NCI-H187 (cell line): ENCODE measurements around the gene HNRNPD.
A peak's percentile ranks its signal among the peaks of the same experiment; 100 is the strongest.
"Not testable (repeated sequence)": the region's sequence is repeated elsewhere in the genome, so short reads cannot be mapped to it uniquely, and the experiment has no call there.

Experiments
- DNase-seq, 2 experiments: peaks; one replicate each; lab custom pipeline; 2025; lab: John Stamatoyannopoulos, UW

The HNRNPD gene

DNA sequence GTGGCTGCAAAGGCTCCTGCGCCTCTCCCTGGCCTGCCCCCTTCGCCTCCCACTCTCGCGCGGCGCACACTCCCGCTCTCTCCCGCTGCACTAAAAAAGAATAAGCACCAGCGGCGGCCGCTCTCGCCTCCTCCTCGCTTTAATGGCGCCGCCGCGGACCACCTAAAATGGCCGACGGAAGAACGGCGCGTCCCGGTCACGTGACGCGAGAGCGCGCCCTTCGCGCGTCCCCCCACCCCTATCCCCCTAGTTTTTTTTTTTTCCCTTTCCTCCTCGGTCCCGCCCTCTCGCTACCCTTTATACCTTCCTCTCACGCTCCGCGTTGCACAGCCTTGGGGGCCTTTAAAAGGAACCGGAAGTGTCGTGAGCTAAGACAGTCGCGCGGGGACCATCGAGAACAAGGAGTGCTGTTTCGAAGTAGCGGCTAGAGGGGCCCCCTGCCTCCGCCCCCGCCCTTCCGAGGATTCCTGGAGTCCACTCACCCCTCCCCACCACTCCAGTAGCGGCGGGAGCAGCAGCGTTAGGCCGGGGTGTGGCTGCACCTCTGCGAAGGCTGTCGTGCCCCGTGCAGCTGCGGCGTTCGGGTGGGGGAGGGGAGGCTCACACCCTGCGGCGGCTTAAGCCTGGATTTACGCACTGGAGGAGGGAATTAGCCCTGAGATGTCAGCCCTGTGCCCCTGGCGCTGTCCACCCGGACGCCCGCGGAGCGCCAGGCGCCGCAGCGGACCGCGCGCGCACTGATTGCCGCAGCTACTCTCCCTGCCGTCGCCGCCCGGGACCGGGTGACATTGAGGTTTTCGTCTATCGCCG is at the start of gene HNRNPD:
Gene HNRNPD (minus strand): TSS at position 176 of the 810 bp plus-strand sequence. CDS start 313 bp downstream, outside the sequence.
- DNase-seq, result peak; percentile 97 to 99

GRCh38 chr4:82422616-82423015 is 48.8 kb upstream of the HNRNPD start:
- no peak for DNase-seq

GRCh38 chr4:82421796-82422560 is 48.2 kb upstream of the HNRNPD start:
- no peak for DNase-seq

DNA sequence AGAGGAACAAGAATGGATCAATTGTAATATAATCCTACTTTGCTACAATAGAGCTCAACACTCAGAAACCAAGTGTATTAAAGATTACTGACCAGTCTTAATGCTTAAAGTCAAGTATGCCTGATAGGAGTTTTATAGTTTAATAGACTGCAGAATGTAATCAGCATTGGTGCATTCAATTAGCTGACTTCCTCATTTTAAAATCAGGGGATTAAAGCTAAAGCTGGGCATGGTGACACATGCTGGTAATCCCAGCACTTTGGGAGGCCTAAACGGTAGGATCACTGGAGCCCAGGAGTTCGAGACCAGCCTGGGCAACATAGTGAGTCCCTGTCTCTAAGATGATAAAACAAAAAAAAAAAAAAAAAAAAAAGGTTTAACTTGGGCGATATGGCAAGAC is 45.7 kb upstream of the HNRNPD start:
- DNase-seq, result no peak

GRCh38 chr4:82415922-82416365 is 42.2 kb upstream of the HNRNPD start:
- DNase-seq, result no peak

DNA sequence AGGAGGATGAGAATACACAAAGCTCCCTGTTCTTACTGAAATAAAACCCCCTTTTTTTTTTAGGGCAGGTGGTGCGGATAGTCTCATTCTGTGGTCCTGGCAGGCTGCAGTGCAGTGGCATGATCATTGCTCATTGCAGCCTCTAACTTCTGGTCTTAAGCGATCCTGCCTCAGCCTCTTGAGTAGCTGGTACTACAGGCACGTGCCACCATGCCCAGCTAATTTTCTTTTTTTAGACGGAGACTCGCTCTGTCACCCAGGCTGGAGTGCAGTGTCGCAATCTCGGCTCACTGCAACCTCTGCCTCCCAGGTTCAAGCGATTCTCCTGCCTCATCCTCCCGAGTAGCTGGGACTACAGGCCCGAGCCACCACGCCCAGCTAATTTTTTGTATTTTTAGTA is 41.3 kb upstream of the HNRNPD start:
- DNase-seq, result not testable (repeated sequence)

GRCh38 chr4:82403725-82404124 is 29.9 kb upstream of the HNRNPD start:
- no peak for DNase-seq

- peak; percentile 57 to 65 for DNase-seq
Measured at GRCh38 chr4:82402196-82402775, 28.5 kb upstream of the HNRNPD start.

DNA sequence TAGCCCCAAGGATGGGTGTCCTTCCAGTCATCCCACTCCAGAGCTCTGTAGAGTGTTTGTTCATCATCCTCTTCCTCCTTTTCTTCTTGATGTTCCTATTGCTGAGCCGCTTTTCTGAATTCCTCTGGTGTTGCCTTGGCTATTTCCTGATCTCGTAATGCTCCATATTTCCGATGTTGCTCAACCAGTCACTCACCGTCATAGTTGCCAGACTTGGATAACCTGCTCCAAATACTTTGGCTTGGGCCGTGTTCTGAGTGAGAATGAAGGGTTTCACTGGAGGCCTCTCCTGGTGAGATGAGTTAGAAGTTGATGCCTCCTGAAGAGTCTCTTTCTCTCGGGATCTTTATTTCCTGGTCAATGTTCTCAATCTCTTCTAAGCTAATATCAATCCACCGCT is 27.8 kb upstream of the HNRNPD start:
- no peak for DNase-seq

GRCh38 chr4:82398263-82398662 is 24.5 kb upstream of the HNRNPD start:
- DNase-seq, result no peak

DNA sequence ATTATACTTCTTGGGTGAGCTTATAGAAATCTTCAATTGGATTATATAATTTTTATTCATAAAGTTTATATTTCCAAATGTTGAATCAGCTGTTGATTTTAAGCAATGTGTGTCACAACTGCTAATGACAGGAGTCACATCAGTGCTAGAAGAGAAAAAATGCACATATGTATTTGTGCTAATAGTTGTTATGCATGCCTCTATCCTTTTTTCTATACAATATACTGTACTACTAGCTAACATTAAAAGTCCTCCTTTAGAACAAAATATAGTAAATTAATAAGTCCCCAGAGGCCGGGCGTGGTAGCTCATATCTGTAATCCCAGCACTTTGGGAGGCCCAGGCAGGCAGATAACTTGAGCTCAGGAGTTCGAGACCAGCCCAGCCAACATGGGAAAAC is 23.7 kb upstream of the HNRNPD start:
- DNase-seq, result no peak

- no peak for DNase-seq
Measured at GRCh38 chr4:82394896-82395295, 21.1 kb upstream of the HNRNPD start.

GRCh38 chr4:82390061-82390460 is 16.3 kb upstream of the HNRNPD start:
- not testable (repeated sequence) for DNase-seq

GRCh38 chr4:82388405-82388804 is 14.6 kb upstream of the HNRNPD start:
- DNase-seq, result no peak

GRCh38 chr4:82386312-82386711 is 12.5 kb upstream of the HNRNPD start:
- not testable (repeated sequence) for DNase-seq

GRCh38 chr4:82382751-82383150 is 9.0 kb upstream of the HNRNPD start:
- DNase-seq, result no peak

DNA sequence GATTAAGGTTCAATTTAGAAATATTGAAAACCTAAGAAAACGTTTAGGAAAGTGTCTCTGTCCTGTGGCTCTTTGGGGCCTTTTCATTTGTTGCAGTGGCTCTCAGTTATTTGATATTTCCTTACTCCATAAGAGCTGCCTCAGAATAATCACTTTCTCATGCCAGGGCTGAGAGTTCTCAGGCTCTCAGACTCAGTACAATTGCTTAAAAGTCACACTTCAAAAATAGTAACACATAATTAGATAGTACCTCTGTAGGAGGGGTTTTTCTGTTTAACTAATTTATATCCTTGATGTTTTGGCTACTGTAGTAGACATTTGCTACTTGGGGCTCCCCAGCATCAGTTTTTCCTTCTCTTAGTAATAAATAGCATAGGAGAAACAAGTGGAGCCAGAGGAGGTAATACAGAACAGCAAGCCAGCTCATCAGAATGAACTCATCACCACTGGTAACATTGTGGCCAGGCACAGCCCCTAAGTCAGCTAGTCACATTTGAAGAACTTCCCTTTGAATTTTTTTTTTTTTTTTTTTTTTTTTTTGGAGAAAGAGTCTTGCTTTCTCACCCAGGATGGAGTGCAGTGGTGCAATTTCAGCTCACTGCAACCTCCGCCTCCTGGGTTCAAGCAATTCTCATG is 8.0 kb upstream of the HNRNPD start:
- no peak for DNase-seq

GRCh38 chr4:82381235-82381634 is 7.4 kb upstream of the HNRNPD start:
- no peak for DNase-seq

DNA sequence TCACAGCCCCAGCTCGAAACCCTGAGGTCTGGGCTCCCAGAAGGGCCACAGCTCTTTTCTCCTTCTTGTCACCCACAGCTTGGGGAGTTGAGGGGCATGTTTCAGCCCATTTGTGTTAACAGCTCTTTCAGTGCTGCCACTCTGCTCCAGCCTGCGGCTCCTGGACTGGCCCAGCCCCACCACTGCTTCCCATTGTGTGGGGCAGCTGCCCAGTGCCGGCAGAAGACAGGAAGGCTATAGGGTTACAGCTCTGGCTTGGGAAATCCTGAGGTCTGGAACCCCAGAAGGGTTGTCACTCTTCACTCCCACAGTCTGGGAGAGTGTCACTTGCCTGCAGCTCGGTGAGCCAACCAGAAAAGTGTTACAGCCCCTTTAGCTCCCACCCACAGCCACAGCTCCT is 7.0 kb upstream of the HNRNPD start:
- DNase-seq, result no peak

- no peak for DNase-seq
Measured at GRCh38 chr4:82380344-82380743, 6.6 kb upstream of the HNRNPD start.

DNA sequence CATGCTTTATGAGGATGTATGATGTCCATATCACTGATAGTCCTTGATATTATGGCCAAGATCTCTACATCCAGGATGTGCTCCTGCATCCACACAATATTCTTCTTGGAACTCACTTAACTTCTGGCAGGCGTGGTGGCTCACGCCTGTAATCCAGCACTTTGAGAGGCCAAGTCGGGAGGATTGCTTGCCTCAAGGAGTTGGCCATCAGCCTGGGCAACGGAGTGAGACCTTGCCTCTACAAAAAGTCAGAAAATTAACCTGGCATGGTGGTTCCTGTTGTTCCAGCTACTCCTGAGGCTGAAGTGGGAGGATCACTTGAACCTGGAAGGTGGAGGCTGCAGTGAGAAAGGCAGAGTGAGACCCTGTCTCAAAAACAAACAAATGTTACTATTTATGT is 2.3 kb upstream of the HNRNPD start:
- no peak for DNase-seq

DNA sequence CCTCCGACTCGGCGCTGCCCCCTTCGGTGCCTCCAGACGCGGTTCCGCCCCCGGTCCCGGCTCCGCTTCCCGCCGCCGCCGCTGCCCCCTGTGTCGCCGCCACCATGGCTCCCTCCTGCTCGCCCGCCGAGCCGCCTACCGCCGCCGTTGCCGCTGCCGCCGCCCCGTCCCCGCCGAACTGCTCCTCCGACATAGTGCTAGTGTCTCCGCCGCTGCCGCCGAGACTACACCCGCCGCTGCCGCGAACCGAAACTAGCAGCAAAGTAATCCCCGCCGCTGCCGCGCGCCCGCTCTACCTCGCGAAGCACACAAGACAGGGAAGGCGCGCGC is 340 bp downstream of the HNRNPD start:
- DNase-seq, result no peak
